ENCODE measurements around the gene MIGA1.
"Not testable (repeated sequence)": the region's sequence is repeated elsewhere in the genome, so short reads cannot be mapped to it uniquely, and the experiment has no call there.

The MIGA1 gene

DNA sequence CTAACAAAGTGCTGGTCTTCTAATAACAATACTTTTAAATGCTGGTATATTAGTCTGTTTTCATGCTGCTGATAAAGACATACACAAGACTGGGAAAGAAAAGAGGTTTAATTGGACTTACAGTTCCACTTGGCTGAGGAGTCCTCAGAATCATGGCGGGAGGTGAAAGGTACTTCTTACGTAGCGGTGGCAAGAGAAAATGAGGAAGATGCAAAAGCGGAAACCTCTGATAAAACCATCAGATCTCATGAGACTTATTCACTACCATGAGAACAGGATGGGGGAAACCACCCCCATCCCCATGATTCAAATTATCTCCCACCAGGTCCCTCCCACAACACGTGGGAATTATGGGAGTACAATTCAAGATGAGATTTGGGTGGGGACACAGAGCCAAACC, 139.5 kb downstream of the MIGA1 start:
- DNase-seq, result not testable (repeated sequence)

DNA sequence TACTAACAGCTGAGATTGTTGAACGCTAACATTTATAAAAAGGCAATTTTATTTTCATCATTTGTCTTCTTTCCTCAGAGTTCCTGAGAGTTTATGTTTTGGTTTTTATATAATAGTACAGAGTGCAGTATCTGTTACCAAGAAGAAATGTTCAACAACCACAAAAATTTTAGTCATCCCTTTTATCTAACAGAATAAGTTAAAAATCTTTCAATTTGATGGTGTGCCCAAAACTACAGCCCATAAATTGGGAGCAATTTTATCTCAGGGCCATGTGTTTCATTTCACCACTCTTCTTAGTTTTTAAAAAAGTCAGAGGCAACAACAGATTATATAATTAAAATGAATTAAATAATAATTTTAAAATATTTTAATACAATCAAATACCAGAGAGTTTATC, 146.1 kb downstream of the MIGA1 start:
- DNase-seq, result no peak

DNA sequence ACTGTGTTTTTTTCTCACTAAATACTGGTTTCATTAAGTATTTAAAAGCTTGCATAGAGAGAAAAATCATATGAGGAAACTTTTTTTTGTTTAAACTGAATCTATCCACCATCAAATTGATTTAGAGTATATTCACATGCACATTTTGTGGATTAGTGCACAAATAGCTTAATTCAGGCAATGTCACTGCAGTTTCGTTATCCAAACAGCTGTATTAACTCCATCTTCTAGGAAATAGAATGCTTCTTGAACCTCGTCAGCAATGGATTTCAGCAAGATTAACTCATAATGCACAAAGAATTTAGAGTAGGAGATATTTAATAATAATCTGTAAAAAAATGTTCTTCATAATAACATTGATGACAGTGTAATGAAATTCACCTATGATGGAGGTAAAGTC, 146.5 kb downstream of the MIGA1 start:
- DNase-seq, result no peak

DNA sequence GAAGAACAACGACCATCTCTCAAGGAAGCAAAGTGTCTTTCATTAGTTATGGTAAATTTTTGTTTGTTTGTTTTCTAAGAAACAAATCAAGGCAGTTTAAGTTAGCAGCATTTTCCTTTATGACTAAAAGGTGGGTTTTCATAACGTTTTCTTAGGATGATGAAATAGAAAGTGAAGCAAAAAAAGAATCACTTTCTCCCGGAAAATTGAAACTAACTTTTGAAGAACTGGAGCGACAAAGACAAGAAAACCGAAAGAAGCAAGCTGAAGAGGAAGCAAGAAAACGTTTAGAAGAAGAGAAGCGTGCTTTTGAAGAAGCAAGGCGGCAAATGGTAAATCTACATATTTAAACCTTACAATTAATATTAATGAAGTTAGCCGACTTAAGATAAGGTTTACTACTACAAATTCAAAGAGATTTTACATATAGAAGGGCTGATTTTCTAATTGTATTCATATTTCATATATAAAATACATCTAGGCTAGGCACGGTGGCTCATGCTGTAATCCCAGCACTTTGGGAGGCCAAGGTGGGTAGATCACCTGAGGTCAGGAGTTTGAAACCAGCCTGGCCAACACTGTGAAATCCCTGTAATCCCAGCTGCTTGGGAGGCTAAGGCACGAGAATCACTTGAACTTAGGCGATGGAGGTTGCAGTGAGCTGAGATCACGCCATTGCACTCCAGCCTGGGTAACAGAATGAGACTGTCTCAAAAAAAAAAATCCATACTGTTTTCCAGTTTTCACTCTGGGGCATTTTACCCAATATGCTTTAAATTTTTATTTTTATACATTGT, 147.3 kb downstream of the MIGA1 start:
- no peak for DNase-seq

DNA sequence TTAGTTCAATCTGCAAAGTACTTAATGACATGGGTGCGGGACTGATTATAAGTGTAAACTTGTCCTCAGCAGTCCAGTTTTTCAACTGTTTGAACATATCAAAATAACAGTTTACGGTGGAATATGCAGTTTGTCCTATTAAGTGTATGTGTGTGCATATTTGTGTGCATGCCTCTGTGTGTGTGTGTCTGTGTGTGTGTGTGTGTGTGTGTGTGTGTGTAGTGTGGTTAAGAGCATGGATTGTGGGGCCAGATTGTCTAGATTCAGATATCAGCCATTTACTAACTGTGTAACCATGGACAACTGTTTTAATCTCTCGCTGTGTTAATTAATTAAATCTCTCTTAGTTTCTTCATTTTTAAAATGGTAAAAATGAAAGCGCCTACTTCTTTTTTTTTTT, 148.0 kb downstream of the MIGA1 start:
- DNase-seq, result no peak

All from stimulated activated naive CD4-positive, alpha-beta T cell (primary cell).